Transverse colon (tissue), 4 donors: ENCODE data around the gene PTPRG. TPM values are rescaled to one million over a fixed set of nuclear protein-coding genes. Genes with fewer than 3 reads are reported as not detected.

Source experiments
- DNase-seq: peaks from one replicate; pipeline ENCODE4 v3.0.0-alpha.2; 2019
- H3K27ac ChIP-seq, 4 donors: fragments of 200-600 bp; sonication (generic); 2 replicates each; pipeline ENCODE4 v1.5.1; 2016 to 2018; ENCODE audit warnings: inconsistent platforms in 4 of 4
- H3K27me3 ChIP-seq: fragments of 200-600 bp; sonication (generic); 2 replicates; pipeline ENCODE4 v1.5.1; 2017; ENCODE audit warnings: inconsistent platforms
- H3K36me3 ChIP-seq, 4 donors: fragments of 200-600 bp; sonication (generic); 2 replicates each; pipeline ENCODE4 v1.5.1; 2017 to 2019; ENCODE audit warnings: inconsistent platforms in 4 of 4
- H3K4me1 ChIP-seq, 4 donors: fragments of 200-600 bp; sonication (generic); 2 replicates each; pipeline ENCODE4 v1.5.1; 2017 to 2020; ENCODE audit warnings: inconsistent platforms in 4 of 4
- H3K4me3 ChIP-seq, 4 donors: fragments of 200-600 bp; sonication (generic); 1 replicate in 1 of 4; 2 replicates in 3 of 4; pipeline versions ENCODE4 v1.5.1 to v1.6.1; 2017 to 2019; ENCODE audit warnings: inconsistent platforms in 4 of 4
- H3K9me3 ChIP-seq, 2 donors: fragments of 200-600 bp; sonication (generic); 2 replicates each; pipeline ENCODE4 v1.5.1; 2017 to 2019; ENCODE audit warnings: inconsistent platforms in 2 of 2
- CTCF ChIP-seq, 5 experiments: fragments of 200-600 bp in 3 of 5; fragments of 450-650 bp in 2 of 5; sonication (generic) in 3 of 5; IDR thresholded peaks; 1 replicate in 2 of 5; 2 replicates in 3 of 5; pipeline ENCODE4 v1.5.1; 2016 to 2017; ENCODE audit warnings: antibody characterized with exemption in 5 of 5, inconsistent platforms in 3 of 5, mild to moderate bottlenecking in 2 of 5, moderate library complexity in 1 of 5
- EP300 ChIP-seq: sonication (generic); formaldehyde crosslinking; IDR thresholded peaks from one replicate; pipeline ENCODE4 v1.6.1; 2017; ENCODE audit warnings: antibody characterized with exemption, low read depth
- POLR2A ChIP-seq: fragments of 450-650 bp; IDR thresholded peaks from one replicate; pipeline ENCODE4 v1.6.1; 2016; ENCODE audit warnings: antibody characterized with exemption, mild to moderate bottlenecking, moderate library complexity
- POLR2AphosphoS5 ChIP-seq, 3 donors: sonication (generic); formaldehyde crosslinking; IDR thresholded peaks; one replicate each; pipeline ENCODE4 v1.6.1; 2016; ENCODE audit warnings: antibody characterized with exemption in 3 of 3
- WGBS, 2 donors: methylation state at CpG; one replicate each; pipeline ENCODE4 v1.1.5; 2018; ENCODE audit warnings: low coverage in 1 of 2; 5-methylcytosine and 5-hydroxymethylcytosine counted together
- in situ Hi-C, 4 donors: fragments of 200-750 bp; cut with MboI; loops; one replicate each; pipeline versions ENCODE4 v1.15.0 to v1.15.1; 2017; ENCODE audit warnings: low sequenced_read_pairs in 3 of 4, low pct_ligation_motif_present in 1 of 4, low pct_unique_long_range_greater_than_20kb in 1 of 4
- intact Hi-C: fragments of 100-400 bp; cut with DNase I; formaldehyde crosslinking; loops from one replicate; pipeline ENCODE4 v1.15.1; 2023; ENCODE audit warnings: low total_unique reads
- total RNA-seq, 4 donors: library from RNA; depleted of rRNA; stranded (reverse); fragments of >200 nt; gene quantifications; one replicate each; pipeline ENCODE4 v1.1.0, GENCODE V29; 2016

The PTPRG gene
- total RNA-seq, 4 donors from 2014 or later, result 29.2 to 83.4 (median 41.6) TPM

GRCh38 chr3:62135741-62136140, 574.4 kb downstream of the PTPRG start:
- in situ Hi-C loops, result no loop called here
- no peak overlapping the region for H3K4me3 ChIP-seq
- H3K4me1 ChIP-seq, result peaks cover 0 to 10% (median 3%) of the 10 kb centered on the region in 4 donors
- DNase-seq, result no peak
- intact Hi-C loops, result no loop called here
- H3K27ac ChIP-seq, result no peak overlapping the region
- TF ChIP-seq CTCF (IDR thresholded peaks at IDR 0.05), result no peak
- TF ChIP-seq EP300, result no peak
- TF ChIP-seq POLR2AphosphoS5 (IDR thresholded peaks at IDR 0.05), result no peak
- no peak for TF ChIP-seq POLR2A
- H3K36me3 ChIP-seq, result no peaks in the 10 kb centered on the region
- WGBS, 2 donors, result 90% methylated on average over 7 of the region's 7 CpGs; no CpG with 5 or more reads in 1 of the 2 donors
- H3K9me3 ChIP-seq, result no peaks in the 10 kb centered on the region
- no peaks in the 10 kb centered on the region for H3K27me3 ChIP-seq

- WGBS, 2 donors, result 79% methylated on average over 6 of the region's 6 CpGs; no CpG with 5 or more reads in 1 of the 2 donors
- no peak for DNase-seq
- Histone ChIP-seq H3K36me3 (no peaks in the 10 kb centered on the region), H3K27me3 (no peaks in the 10 kb centered on the region), H3K4me3 (no peak overlapping the region), H3K4me1 (no peaks in the 10 kb centered on the region), H3K27ac (no peak overlapping the region), H3K9me3 (no peaks in the 10 kb centered on the region)
- TF ChIP-seq EP300, result no peak
- TF ChIP-seq POLR2AphosphoS5 (IDR thresholded peaks at IDR 0.05), result no peak
- TF ChIP-seq CTCF (IDR thresholded peaks at IDR 0.05), result no peak
- TF ChIP-seq POLR2A, result no peak
- in situ Hi-C loops (no loop called here), intact Hi-C loops (no loop called here)
These were observed 578.6 kb downstream of the PTPRG start for GRCh38 chr3:62139957-62140356.

GRCh38 chr3:62142331-62143085, 581.1 kb downstream of the PTPRG start:
- Histone ChIP-seq H3K27me3 (no peaks in the 10 kb centered on the region), H3K36me3 (no peaks in the 10 kb centered on the region), H3K4me3 (no peak overlapping the region), H3K27ac (no peak overlapping the region), H3K4me1 (no peaks in the 10 kb centered on the region), H3K9me3 (no peaks in the 10 kb centered on the region)
- no peak for TF ChIP-seq POLR2A
- no peak for TF ChIP-seq CTCF (IDR thresholded peaks at IDR 0.05)
- no peak for TF ChIP-seq EP300
- 80 to 85% methylated on average over 1 to 9 of the region's 9 CpGs for WGBS, 2 donors
- no peak for DNase-seq
- in situ Hi-C loops, result no loop called here
- intact Hi-C loops, result no loop called here

GRCh38 chr3:62143843-62144450, 582.6 kb downstream of the PTPRG start:
- H3K4me1 ChIP-seq, result no peaks in the 10 kb centered on the region
- H3K9me3 ChIP-seq, result no peaks in the 10 kb centered on the region
- H3K4me3 ChIP-seq, result no peak overlapping the region
- intact Hi-C loops (no loop called here), in situ Hi-C loops (no loop called here)
- DNase-seq, result no peak
- no peak overlapping the region for H3K27ac ChIP-seq
- TF ChIP-seq POLR2AphosphoS5 (IDR thresholded peaks at IDR 0.05), result no peak
- TF ChIP-seq POLR2A, result no peak
- no peak for TF ChIP-seq EP300
- no peak for TF ChIP-seq CTCF (IDR thresholded peaks at IDR 0.05)
- no peaks in the 10 kb centered on the region for H3K36me3 ChIP-seq
- H3K27me3 ChIP-seq, result no peaks in the 10 kb centered on the region
- WGBS, 2 donors, result 67 to 69% methylated on average over 6 of the region's 6 CpGs
